Endothelial cell of umbilical vein (primary cell): ENCODE results near the gene ARID1B. TPM values are rescaled to one million over a fixed set of nuclear protein-coding genes. Genes with fewer than 3 reads are reported as not detected.

Experiments used
- BruUV-seq: library from RNA; stranded (reverse); fragments of 400-500 nt; replicated peaks from 2 replicates; lab custom pipeline; 2021; lab: Mats Ljungman, UMichigan
- CTCF ChIA-PET: fragments of 300-600, 350-600 bp; sonication (Branson Sonifier 250); formaldehyde crosslinking; loops from one replicate; lab custom pipeline; 2021; ENCODE audit warnings: antibody characterized with exemption, inconsistent platforms; lab: Charles Lee
- POLR2A ChIA-PET: fragments of 300-600, 350-600 bp; sonication (Branson Sonifier 250); formaldehyde crosslinking; loops from one replicate; lab custom pipeline; 2021; ENCODE audit warnings: antibody characterized with exemption, inconsistent platforms; lab: Charles Lee
- DNase-seq: peaks from one replicate; pipeline ENCODE4 v3.0.0-alpha.2; 2011; ENCODE audit warnings: low read depth, low spot score
- FAIRE-seq: peaks from 2 replicates; lab custom pipeline; 2011; peaks lifted over from hg19 to GRCh38; lab: Jason Lieb, UNC
- H2AFZ ChIP-seq: 2 replicates; pipeline ENCODE4 v1.6.0; 2012; ENCODE audit warnings: low read depth, low read length, control low read depth, inconsistent platforms
- H3K27ac ChIP-seq: 2 replicates; pipeline ENCODE4 v1.5.1; 2011; ENCODE audit warnings: low read depth, mild to moderate bottlenecking, control low read depth, low read length, moderate library complexity; ENCODE audit not compliant: insufficient read depth
- H3K27me3 ChIP-seq, 2 experiments: 2 replicates each; pipeline versions ENCODE4 v1.6.0 to v1.6.1; 2011; ENCODE audit warnings: low read length in 2 of 2, mixed read lengths in 1 of 2; ENCODE audit not compliant: control insufficient read depth in 2 of 2, insufficient read depth in 2 of 2
- H3K36me3 ChIP-seq, 2 experiments: 2 replicates in 1 of 2; 3 replicates in 1 of 2; pipeline ENCODE4 v1.5.1; 2011; ENCODE audit warnings: low read length in 2 of 2, mild to moderate bottlenecking in 1 of 2, moderate library complexity in 1 of 2; ENCODE audit not compliant: control insufficient read depth in 2 of 2, insufficient read depth in 2 of 2; ENCODE audit errors: extremely low read depth in 1 of 2
- H3K4me1 ChIP-seq: 3 replicates; pipeline ENCODE4 v1.5.1; 2011; ENCODE audit warnings: mild to moderate bottlenecking, low read length; ENCODE audit not compliant: control insufficient read depth, insufficient read depth; ENCODE audit errors: extremely low read depth
- H3K4me2 ChIP-seq: 2 replicates; pipeline ENCODE4 v1.6.1; 2011; ENCODE audit warnings: low read length, control low read depth, mixed read lengths; ENCODE audit not compliant: insufficient read depth
- H3K4me3 ChIP-seq, 3 experiments: fragments of 200-600 bp in 1 of 3; sonication (generic), shearing (Covaris generic) in 1 of 3; replicated peaks in 1 of 3; 2 replicates each; pipeline ENCODE4 v1.5.1; 2011 to 2016; ENCODE audit warnings: control low read depth in 3 of 3, low read length in 3 of 3, mild to moderate bottlenecking in 2 of 3, inconsistent platforms in 1 of 3, low read depth in 1 of 3, moderate library complexity in 1 of 3; ENCODE audit not compliant: insufficient read depth in 1 of 3
- H3K79me2 ChIP-seq: 2 replicates; pipeline ENCODE4 v1.6.0; 2012; ENCODE audit warnings: low read length, inconsistent platforms; ENCODE audit not compliant: control insufficient read depth, insufficient read depth
- H3K9ac ChIP-seq: replicated peaks from 2 replicates; pipeline ENCODE3; 2011; ENCODE audit warnings: low read length, control low read depth; ENCODE audit not compliant: insufficient read depth; ENCODE audit errors: extremely low read depth
- H3K9me1 ChIP-seq: replicated peaks from 3 replicates; pipeline ENCODE4 v1.6.0; 2011; ENCODE audit warnings: mild to moderate bottlenecking, low read length; ENCODE audit not compliant: control insufficient read depth, insufficient read depth; ENCODE audit errors: extremely low read depth
- H3K9me3 ChIP-seq: replicated peaks from 2 replicates; pipeline ENCODE4 v1.5.1; 2012; ENCODE audit warnings: low read length, inconsistent platforms; ENCODE audit not compliant: control insufficient read depth, insufficient read depth
- H4K20me1 ChIP-seq: replicated peaks from 2 replicates; pipeline ENCODE3; 2011; ENCODE audit warnings: mild to moderate bottlenecking, low read length; ENCODE audit not compliant: control insufficient read depth, insufficient read depth; ENCODE audit errors: extremely low read depth
- CTCF ChIP-seq, 2 donors: IDR thresholded peaks; 1 replicate in 1 of 2; 2 replicates in 1 of 2; pipeline ENCODE4 v1.5.1; 2011; ENCODE audit warnings: low read length in 2 of 2, mild to moderate bottlenecking in 2 of 2, moderate library complexity in 2 of 2, control low read depth in 1 of 2, inconsistent platforms in 1 of 2, low read depth in 1 of 2; ENCODE audit not compliant: insufficient read depth in 1 of 2; ENCODE audit errors: extremely low read depth in 1 of 2
- EZH2 ChIP-seq: IDR thresholded peaks from 2 replicates; pipeline ENCODE4 v1.6.1; 2012; ENCODE audit warnings: borderline replicate concordance, low read depth, mild to moderate bottlenecking, moderate library complexity, low read length, inconsistent platforms; ENCODE audit not compliant: severe bottlenecking
- FOS ChIP-seq: IDR thresholded peaks from 2 replicates; pipeline ENCODE4 v1.6.1; 2011; ENCODE audit warnings: mild to moderate bottlenecking, low read length, moderate library complexity, borderline replicate concordance; ENCODE audit not compliant: insufficient read depth
- GATA2 ChIP-seq: IDR thresholded peaks from 2 replicates; pipeline ENCODE4 v1.7.0; 2011; ENCODE audit warnings: low read depth, mild to moderate bottlenecking, moderate library complexity, mixed read lengths, low read length; ENCODE audit not compliant: insufficient read length, insufficient read depth
- JUN ChIP-seq: IDR thresholded peaks from 2 replicates; pipeline ENCODE4 v1.6.1; 2011; ENCODE audit warnings: borderline replicate concordance, low read depth; ENCODE audit not compliant: insufficient read length, insufficient read depth
- MAX ChIP-seq: IDR thresholded peaks from 2 replicates; pipeline ENCODE4 v1.6.1; 2011; ENCODE audit not compliant: insufficient read depth, insufficient read length
- MYC ChIP-seq: IDR thresholded peaks from one replicate; pipeline ENCODE4 v1.6.1; 2011; ENCODE audit warnings: mild to moderate bottlenecking, low read depth, low read length
- POLR2A ChIP-seq: IDR thresholded peaks from 2 replicates; pipeline ENCODE4 v1.6.1; 2012; ENCODE audit warnings: low read depth, mild to moderate bottlenecking, control low read depth, low read length
- POLR2AphosphoS5 ChIP-seq: IDR thresholded peaks from 2 replicates; pipeline ENCODE4 v1.6.1; 2012; ENCODE audit warnings: low read depth, mild to moderate bottlenecking, control low read depth, low read length, moderate library complexity; ENCODE audit not compliant: insufficient read depth
- dilution Hi-C: fragments of 300-500 bp; cut with MboI; formaldehyde crosslinking; loops from one replicate; pipeline ENCODE4 v1.15.0; 2019; ENCODE audit warnings: low sequenced_read_pairs; ENCODE audit not compliant: extremely low pct_ligation_motif_present
- intact Hi-C: fragments of 100-400 bp; cut with micrococcal nuclease; formaldehyde crosslinking; loops from one replicate; pipeline ENCODE4 v1.10.0; 2022
- polyA plus RNA-seq, 4 experiments: library from polyadenylated mRNA; depleted of rRNA in 3 of 4; stranded (reverse) in 3 of 4; unstranded in 1 of 4; fragments of >200 nt; gene quantifications; 2 replicates each; pipeline versions ENCODE4 v1.2.1 to v1.2.3, GENCODE V29; 2011 to 2012; ENCODE audit warnings: missing spikeins in 1 of 4
- total RNA-seq: library from RNA; stranded (reverse); gene quantifications from 2 replicates; pipeline ENCODE4 v1.2.3, GENCODE V29; 2021

The ARID1B gene
- total and polyA plus RNA-seq, 2 donors (not counting 3 experiments of a cell fraction or from before 2014, with no cell fraction given), result 21.8 to 89.5 TPM

GRCh38 chr6:156938143-156938542, 161.0 kb downstream of the ARID1B start:
- no peak for TF ChIP-seq POLR2A
- TF ChIP-seq FOS, result no peak
- no peak for TF ChIP-seq POLR2AphosphoS5
- TF ChIP-seq MAX, result no peak
- no peak for TF ChIP-seq MYC
- no peak for TF ChIP-seq JUN
- TF ChIP-seq EZH2, result no peak
- no peak for TF ChIP-seq CTCF (IDR thresholded peaks at IDR 0.05; ENCODE audit: extremely low read depth in 1 of 2, insufficient read depth in 1 of 2, low read depth in 1 of 2, low read length in 2 of 2)
- no peak for TF ChIP-seq GATA2
- Histone ChIP-seq H3K9me3 (no peaks in the 10 kb centered on the region), H3K9me1 (no peaks in the 10 kb centered on the region), H3K79me2 (peaks cover 54% of the 10 kb centered on the region), H4K20me1 (peaks cover 19% of the 10 kb centered on the region), H3K9ac (no peak overlapping the region), H3K36me3 (no peaks in the 10 kb centered on the region), H3K4me2 (no peak overlapping the region), H3K27ac (no peak overlapping the region), H3K4me3 (no peak overlapping the region), H3K4me1 (no peaks in the 10 kb centered on the region), H3K27me3 (no peaks in the 10 kb centered on the region), H2AFZ (no peak overlapping the region)
- ChIA-PET POLR2A (no interaction called here), CTCF (interaction anchor here (0.8 to 1.0 kb wide), 2 partner anchors 10 to 52 kb away, joined by 3 read pairs; no protein-coding TSS in a partner anchor)
- FAIRE-seq, result no peak
- no peak for DNase-seq
- dilution Hi-C loops (no loop called here), intact Hi-C loops (no loop called here)
- no TSS peak for BruUV-seq
